Measurements from ENCODE around the gene AOAH.

GRCh38 chr7:36602511-36602910 lies 121.8 kb downstream of the AOAH start:
- TF ChIP-seq CTCF (IDR thresholded peaks at IDR 0.05; ENCODE audit: low read length) (no peak), EZH2phosphoT487 (IDR thresholded peaks at IDR 0.05; ENCODE audit: low read length) (no peak), EZH2 (optimal IDR thresholded peaks at IDR 0.05; ENCODE audit: low read depth, low read length) (no peak)
